Activated naive CD8-positive, alpha-beta T cell treated with anti-CD3 and anti-CD28 coated beads, Interleukin-2, amount 50 U/mL, for 16 hours (primary cell): ENCODE results near the gene ACADS.
"Not testable (repeated sequence)": the region's sequence is repeated elsewhere in the genome, so short reads cannot be mapped to it uniquely, and the experiment has no call there.

Experiments used
- DNase-seq: peaks from one replicate; pipeline ENCODE4 v3.0.0-alpha.2; 2020; ENCODE audit warnings: low read depth, low spot score

The ACADS gene

GRCh38 chr12:120726510-120726793 lies 826 bp downstream of the ACADS start:
- DNase-seq, result no peak

- DNase-seq, result no peak
Measured at GRCh38 chr12:120726961-120727360, 1.3 kb downstream of the ACADS start.

- not testable (repeated sequence) for DNase-seq
Measured at GRCh38 chr12:120732198-120732597, 6.6 kb downstream of the ACADS start.

- DNase-seq, result no peak
Measured at GRCh38 chr12:120733574-120733973, 7.9 kb downstream of the ACADS start.

GRCh38 chr12:120734210-120734609 lies 8.6 kb downstream of the ACADS start:
- DNase-seq, result no peak

GRCh38 chr12:120735181-120735580 lies 9.6 kb downstream of the ACADS start:
- no peak for DNase-seq

GRCh38 chr12:120736404-120737331 lies 11.0 kb downstream of the ACADS start:
- no peak for DNase-seq

- no peak for DNase-seq
Measured at GRCh38 chr12:120737557-120738251, 12.1 kb downstream of the ACADS start.

GRCh38 chr12:120738252-120739030 lies 12.8 kb downstream of the ACADS start:
- DNase-seq, result no peak

- no peak for DNase-seq
Measured at GRCh38 chr12:120739031-120739762, 13.6 kb downstream of the ACADS start.

- DNase-seq, result no peak
Measured at GRCh38 chr12:120739821-120740613, 14.4 kb downstream of the ACADS start.

- DNase-seq, result no peak
Measured at GRCh38 chr12:120740871-120741270, 15.2 kb downstream of the ACADS start.

GRCh38 chr12:120741476-120742421 lies 16.1 kb downstream of the ACADS start:
- no peak for DNase-seq

- no peak for DNase-seq
Measured at GRCh38 chr12:120744922-120745493, 19.4 kb downstream of the ACADS start.

GRCh38 chr12:120748242-120748641 lies 22.6 kb downstream of the ACADS start:
- DNase-seq, result no peak

GRCh38 chr12:120749256-120749655 lies 23.6 kb downstream of the ACADS start:
- DNase-seq, result no peak

- no peak for DNase-seq
Measured at GRCh38 chr12:120750806-120751205, 25.2 kb downstream of the ACADS start.

GRCh38 chr12:120751389-120751788 lies 25.8 kb downstream of the ACADS start:
- DNase-seq, result no peak

- no peak for DNase-seq
Measured at GRCh38 chr12:120754792-120755191, 29.2 kb downstream of the ACADS start.
